Panc1 (cell line): Measurements from ENCODE around the gene GGT5. TPM values are rescaled to one million over a fixed set of nuclear protein-coding genes. Genes with fewer than 3 reads are reported as not detected.

Source experiments
- ATAC-seq: fragments of 200-7000 bp; cut with Tn5 transposase; 2 replicates; pipeline ENCODE4 v1.9.1; 2020; ENCODE audit warnings: mild to moderate bottlenecking, moderate library complexity
- BruUV-seq: library from RNA; stranded (reverse); fragments of 400-500 nt; replicated peaks from 2 replicates; lab custom pipeline; 2021; lab: Mats Ljungman, UMichigan
- CTCF ChIA-PET: fragments of 300-600 bp; sonication (Branson Sonifier 250); formaldehyde crosslinking; loops from one replicate; lab custom pipeline; 2022; ENCODE audit warnings: antibody characterized with exemption; lab: Charles Lee
- POLR2A ChIA-PET: fragments of 300-600 bp; sonication (Branson Sonifier 250); formaldehyde crosslinking; loops from one replicate; lab custom pipeline; 2022; ENCODE audit warnings: antibody characterized with exemption; lab: Charles Lee
- DNase-seq: peaks from one replicate; pipeline ENCODE4 v3.0.0-alpha.2; 2010; ENCODE audit warnings: low read depth, low spot score
- H3K27ac ChIP-seq: 2 replicates; pipeline ENCODE4 v1.5.1; 2011; ENCODE audit warnings: mild to moderate bottlenecking, low read length, inconsistent platforms
- H3K27me3 ChIP-seq: fragments of 200-500 bp; sonication (Bioruptor generic); 2 replicates; pipeline ENCODE4 v1.6.0; 2014; ENCODE audit warnings: low read length, inconsistent platforms; ENCODE audit not compliant: control insufficient read depth, insufficient read depth
- H3K36me3 ChIP-seq: fragments of 200-500 bp; sonication (Bioruptor generic); 2 replicates; pipeline ENCODE4 v1.5.1; 2014; ENCODE audit warnings: inconsistent platforms, mild to moderate bottlenecking, low read length, moderate library complexity; ENCODE audit not compliant: control insufficient read depth, insufficient read depth
- H3K4me1 ChIP-seq: 2 replicates; pipeline ENCODE4 v1.5.1; 2011; ENCODE audit warnings: inconsistent platforms, mild to moderate bottlenecking, low read length, moderate library complexity; ENCODE audit not compliant: control insufficient read depth, insufficient read depth
- H3K4me3 ChIP-seq, 2 experiments: 2 replicates each; pipeline ENCODE4 v1.5.1; 2011 to 2012; ENCODE audit warnings: low read depth in 2 of 2, low read length in 2 of 2, mild to moderate bottlenecking in 2 of 2, inconsistent platforms in 1 of 2, moderate library complexity in 1 of 2
- H3K9me3 ChIP-seq: fragments of 200-500 bp; sonication (Bioruptor generic); 2 replicates; pipeline ENCODE4 v1.5.1; 2014; ENCODE audit warnings: low read depth, mild to moderate bottlenecking, inconsistent platforms, low read length, moderate library complexity; ENCODE audit not compliant: control insufficient read depth, insufficient read depth
- POLR2AphosphoS5 ChIP-seq: IDR thresholded peaks from 2 replicates; pipeline ENCODE4 v1.6.1; 2012; ENCODE audit warnings: mild to moderate bottlenecking, low read depth, low read length, moderate library complexity
- SIN3A ChIP-seq: IDR thresholded peaks from 2 replicates; pipeline ENCODE4 v1.6.1; 2012; ENCODE audit warnings: low read depth, mild to moderate bottlenecking, low read length, moderate library complexity, borderline replicate concordance; ENCODE audit not compliant: insufficient read depth
- TCF7L2 ChIP-seq: IDR thresholded peaks from 2 replicates; pipeline ENCODE4 v1.6.1; 2011; ENCODE audit warnings: mild to moderate bottlenecking, low read depth, low read length, inconsistent platforms
- in situ Hi-C: cut with HindIII; loops from 2 replicates; pipeline ENCODE4 v1.10.0; 2016; ENCODE audit warnings: low sequenced_read_pairs, low pct_unique_long_range_greater_than_20kb
- intact Hi-C: fragments of 100-400 bp; cut with micrococcal nuclease; formaldehyde crosslinking; loops from one replicate; pipeline ENCODE4 v1.10.0; 2022; ENCODE audit not compliant: unreplicated experiment
- total RNA-seq: library from RNA; stranded (reverse); gene quantifications from one replicate; pipeline ENCODE4 v1.2.1, GENCODE V29; 2021; ENCODE audit not compliant: unreplicated experiment
- TF ChIP-seq, protein P1 (sequence below): fragments of 450-650 bp; IDR thresholded peaks from 2 replicates; pipeline ENCODE4 v1.5.1; 2017; ENCODE audit warnings: mild to moderate bottlenecking
- TF ChIP-seq, protein P2 (sequence below), 2 experiments: IDR thresholded peaks; 2 replicates each; pipeline ENCODE4 v1.6.1; 2011 to 2012; ENCODE audit warnings: low read depth in 2 of 2, control low read depth in 1 of 2, low read length in 1 of 2, mild to moderate bottlenecking in 1 of 2, moderate library complexity in 1 of 2; ENCODE audit not compliant: insufficient read depth in 1 of 2

GGT5 gene
- total RNA-seq, 1 experiment from 2014 or later, result 3.6 TPM

DNA sequence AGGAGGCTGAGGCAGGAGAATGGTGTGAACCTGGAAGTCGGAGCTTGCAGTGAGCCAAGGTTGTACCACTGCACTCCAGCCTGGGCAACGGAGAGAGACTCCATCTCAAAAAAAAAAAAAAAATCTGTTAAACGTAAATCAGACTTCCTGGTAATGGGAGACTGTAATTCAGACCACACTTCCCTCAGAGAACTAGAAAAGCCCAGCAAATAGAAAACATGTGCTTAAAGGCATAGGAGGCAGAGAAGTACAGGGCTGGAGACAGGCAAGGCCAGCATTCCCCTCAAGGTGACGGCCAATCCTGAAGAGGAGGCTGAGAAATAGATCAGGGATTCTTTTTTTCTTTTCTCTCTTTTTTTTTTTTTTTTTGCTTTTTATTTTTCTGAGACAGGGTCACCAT lies 8.2 kb downstream of the GGT5 start:
- ChIA-PET CTCF (no interaction called here), POLR2A (no interaction called here)
- H3K27ac ChIP-seq, result no peak overlapping the region
- intact Hi-C loops (no loop called here), in situ Hi-C loops (no loop called here)
- H3K36me3 ChIP-seq, result no peaks in the 10 kb centered on the region
- H3K9me3 ChIP-seq, result no peaks in the 10 kb centered on the region
- ATAC-seq, result no peak
- BruUV-seq, result no TSS peak
- no peak for DNase-seq
- no peak overlapping the region for H3K4me3 ChIP-seq
- H3K27me3 ChIP-seq, result no peaks in the 10 kb centered on the region
- no peak for TF ChIP-seq SIN3A
- TF ChIP-seq, protein P1, sequence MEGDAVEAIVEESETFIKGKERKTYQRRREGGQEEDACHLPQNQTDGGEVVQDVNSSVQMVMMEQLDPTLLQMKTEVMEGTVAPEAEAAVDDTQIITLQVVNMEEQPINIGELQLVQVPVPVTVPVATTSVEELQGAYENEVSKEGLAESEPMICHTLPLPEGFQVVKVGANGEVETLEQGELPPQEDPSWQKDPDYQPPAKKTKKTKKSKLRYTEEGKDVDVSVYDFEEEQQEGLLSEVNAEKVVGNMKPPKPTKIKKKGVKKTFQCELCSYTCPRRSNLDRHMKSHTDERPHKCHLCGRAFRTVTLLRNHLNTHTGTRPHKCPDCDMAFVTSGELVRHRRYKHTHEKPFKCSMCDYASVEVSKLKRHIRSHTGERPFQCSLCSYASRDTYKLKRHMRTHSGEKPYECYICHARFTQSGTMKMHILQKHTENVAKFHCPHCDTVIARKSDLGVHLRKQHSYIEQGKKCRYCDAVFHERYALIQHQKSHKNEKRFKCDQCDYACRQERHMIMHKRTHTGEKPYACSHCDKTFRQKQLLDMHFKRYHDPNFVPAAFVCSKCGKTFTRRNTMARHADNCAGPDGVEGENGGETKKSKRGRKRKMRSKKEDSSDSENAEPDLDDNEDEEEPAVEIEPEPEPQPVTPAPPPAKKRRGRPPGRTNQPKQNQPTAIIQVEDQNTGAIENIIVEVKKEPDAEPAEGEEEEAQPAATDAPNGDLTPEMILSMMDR, result no peak
- TF ChIP-seq, protein P2, sequence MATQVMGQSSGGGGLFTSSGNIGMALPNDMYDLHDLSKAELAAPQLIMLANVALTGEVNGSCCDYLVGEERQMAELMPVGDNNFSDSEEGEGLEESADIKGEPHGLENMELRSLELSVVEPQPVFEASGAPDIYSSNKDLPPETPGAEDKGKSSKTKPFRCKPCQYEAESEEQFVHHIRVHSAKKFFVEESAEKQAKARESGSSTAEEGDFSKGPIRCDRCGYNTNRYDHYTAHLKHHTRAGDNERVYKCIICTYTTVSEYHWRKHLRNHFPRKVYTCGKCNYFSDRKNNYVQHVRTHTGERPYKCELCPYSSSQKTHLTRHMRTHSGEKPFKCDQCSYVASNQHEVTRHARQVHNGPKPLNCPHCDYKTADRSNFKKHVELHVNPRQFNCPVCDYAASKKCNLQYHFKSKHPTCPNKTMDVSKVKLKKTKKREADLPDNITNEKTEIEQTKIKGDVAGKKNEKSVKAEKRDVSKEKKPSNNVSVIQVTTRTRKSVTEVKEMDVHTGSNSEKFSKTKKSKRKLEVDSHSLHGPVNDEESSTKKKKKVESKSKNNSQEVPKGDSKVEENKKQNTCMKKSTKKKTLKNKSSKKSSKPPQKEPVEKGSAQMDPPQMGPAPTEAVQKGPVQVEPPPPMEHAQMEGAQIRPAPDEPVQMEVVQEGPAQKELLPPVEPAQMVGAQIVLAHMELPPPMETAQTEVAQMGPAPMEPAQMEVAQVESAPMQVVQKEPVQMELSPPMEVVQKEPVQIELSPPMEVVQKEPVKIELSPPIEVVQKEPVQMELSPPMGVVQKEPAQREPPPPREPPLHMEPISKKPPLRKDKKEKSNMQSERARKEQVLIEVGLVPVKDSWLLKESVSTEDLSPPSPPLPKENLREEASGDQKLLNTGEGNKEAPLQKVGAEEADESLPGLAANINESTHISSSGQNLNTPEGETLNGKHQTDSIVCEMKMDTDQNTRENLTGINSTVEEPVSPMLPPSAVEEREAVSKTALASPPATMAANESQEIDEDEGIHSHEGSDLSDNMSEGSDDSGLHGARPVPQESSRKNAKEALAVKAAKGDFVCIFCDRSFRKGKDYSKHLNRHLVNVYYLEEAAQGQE (IDR thresholded peaks at IDR 0.05; ENCODE audit: insufficient read depth in 1 of 2, low read depth in 2 of 2, low read length in 1 of 2), result no peak
- no peak for TF ChIP-seq TCF7L2
- H3K4me1 ChIP-seq, result no peaks in the 10 kb centered on the region

DNA sequence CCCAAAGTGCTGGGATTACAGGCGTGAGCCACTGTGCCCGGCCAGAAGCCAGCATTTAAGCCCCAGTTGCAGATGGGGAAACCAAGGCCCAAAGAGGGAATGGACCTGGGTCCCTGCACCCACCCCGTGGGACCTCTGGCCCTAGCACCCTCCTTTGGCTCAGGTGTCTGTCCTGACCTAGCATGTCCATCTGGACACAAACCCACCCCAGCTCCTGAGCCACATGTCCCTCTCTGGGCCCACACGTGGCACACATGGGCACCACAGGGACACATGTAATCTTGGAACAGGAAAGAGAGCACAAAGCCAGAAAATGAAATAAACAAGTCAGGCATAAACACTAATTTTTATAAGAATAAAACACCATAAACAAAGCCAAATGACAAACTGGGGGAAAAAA lies 9.6 kb downstream of the GGT5 start:
- BruUV-seq, result no TSS peak
- in situ Hi-C loops, result no loop called here
- CTCF ChIA-PET, result no interaction called here

More for the DNA sequence above, 9.6 kb downstream of the GGT5 start:
- no peak for DNase-seq
- no peak for ATAC-seq
- Histone ChIP-seq H3K36me3 (no peaks in the 10 kb centered on the region), H3K4me1 (no peaks in the 10 kb centered on the region), H3K4me3 (no peak overlapping the region), H3K9me3 (no peaks in the 10 kb centered on the region), H3K27ac (peak overlapping the region; percentile 17; the same call in 1 of the 2 replicates), H3K27me3 (no peaks in the 10 kb centered on the region)
- POLR2A ChIA-PET, result no interaction called here
- intact Hi-C loops, result no loop called here
- TF ChIP-seq SIN3A (no peak), TCF7L2 (no peak), POLR2AphosphoS5 (no peak)
- TF ChIP-seq, protein P2 (IDR thresholded peaks at IDR 0.05; ENCODE audit: insufficient read depth in 1 of 2, low read depth in 2 of 2, low read length in 1 of 2), result no peak
- TF ChIP-seq, protein P1, result no peak
